GM12801 (cell line): ENCODE measurements around the gene ABTB1.

Source experiments
- CTCF ChIP-seq: IDR thresholded peaks from one replicate; pipeline ENCODE4 v1.5.1; 2011; ENCODE audit warnings: control low read depth; ENCODE audit not compliant: insufficient read length; ENCODE audit errors: extremely low read depth

ABTB1 gene

GRCh38 chr3:127687228-127687737, 14.5 kb downstream of the ABTB1 start:
- no peak for TF ChIP-seq CTCF

GRCh38 chr3:127688022-127688415, 15.3 kb downstream of the ABTB1 start:
- TF ChIP-seq CTCF: no peak

- no peak for TF ChIP-seq CTCF
Measured at GRCh38 chr3:127688416-127689265, 15.9 kb downstream of the ABTB1 start.

- no peak for TF ChIP-seq CTCF
Measured at GRCh38 chr3:127689266-127689860, 16.6 kb downstream of the ABTB1 start.

GRCh38 chr3:127690106-127690505, 17.4 kb downstream of the ABTB1 start:
- TF ChIP-seq CTCF: no peak

- no peak for TF ChIP-seq CTCF
Measured at GRCh38 chr3:127690823-127691452, 18.2 kb downstream of the ABTB1 start.

- TF ChIP-seq CTCF: no peak
Measured at GRCh38 chr3:127691489-127691888, 18.7 kb downstream of the ABTB1 start.
